Liver (tissue), 3 donors: ENCODE data around the gene URB1.

ENCODE experiments used
- GABPA ChIP-seq, 2 donors: IDR thresholded peaks in 1 of 2; conservative IDR thresholded peaks in 1 of 2; 2 replicates each; pipeline ENCODE4 v1.6.1; 2016; ENCODE audit warnings: antibody characterized with exemption in 2 of 2, mild to moderate bottlenecking in 1 of 2, moderate library complexity in 1 of 2
- JUND ChIP-seq, 2 donors: IDR thresholded peaks; 2 replicates each; pipeline ENCODE4 v1.6.1; 2016; ENCODE audit warnings: antibody characterized with exemption in 2 of 2
- RAD21 ChIP-seq, 2 donors: IDR thresholded peaks; 2 replicates each; pipeline ENCODE4 v1.6.1; 2016; ENCODE audit warnings: antibody characterized with exemption in 2 of 2, mild to moderate bottlenecking in 2 of 2
- SP1 ChIP-seq: IDR thresholded peaks from 2 replicates; pipeline ENCODE4 v1.6.1; 2018; ENCODE audit warnings: antibody characterized with exemption, mild to moderate bottlenecking
- TAF1 ChIP-seq: conservative IDR thresholded peaks from 2 replicates; pipeline ENCODE4 v1.6.1; 2016; ENCODE audit warnings: antibody characterized with exemption, mild to moderate bottlenecking
- YY1 ChIP-seq: IDR thresholded peaks from 2 replicates; pipeline ENCODE4 v1.6.1; 2016; ENCODE audit warnings: antibody characterized with exemption, mild to moderate bottlenecking
- TF ChIP-seq, protein P1 (sequence below): fragments of 150-350 bp; IDR thresholded peaks from 2 replicates; pipeline ENCODE4 v1.5.1; 2017; ENCODE audit warnings: improper control_type of control experiment, low read depth, low read length; ENCODE audit not compliant: missing input control
- TF ChIP-seq, protein P2 (sequence below): IDR thresholded peaks from 2 replicates; pipeline ENCODE4 v1.6.1; 2016; ENCODE audit warnings: antibody characterized with exemption, mild to moderate bottlenecking
- TF ChIP-seq, protein P3 (sequence below): IDR thresholded peaks from 2 replicates; pipeline ENCODE4 v1.6.1; 2016; ENCODE audit warnings: antibody characterized with exemption
- TF ChIP-seq, protein P4 (sequence below): IDR thresholded peaks from 2 replicates; pipeline ENCODE4 v1.6.1; 2016; ENCODE audit warnings: antibody characterized with exemption
- donor health status: healthy.
- donor health status: healthy.

DNA sequence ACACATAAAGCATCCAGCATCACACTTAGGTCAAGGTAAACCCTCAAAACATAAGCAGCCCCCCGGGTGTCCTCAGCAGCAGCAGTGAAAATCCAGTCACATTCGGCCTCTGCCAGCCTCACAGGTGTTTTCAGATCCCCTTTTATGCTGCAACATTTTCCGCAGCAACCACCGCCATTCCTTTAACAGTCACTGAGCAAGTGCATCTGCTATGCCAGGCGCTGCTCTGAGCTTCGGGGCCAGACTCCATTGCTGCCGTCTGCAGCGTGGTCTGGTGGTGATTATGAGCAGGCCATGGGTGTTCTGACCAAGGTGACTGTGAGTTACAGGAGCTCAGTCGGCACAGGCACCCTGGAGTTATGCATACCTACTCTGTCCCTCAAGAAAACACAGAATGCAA lies 4.5 kb downstream of the URB1 start:
- TF ChIP-seq, protein P1, sequence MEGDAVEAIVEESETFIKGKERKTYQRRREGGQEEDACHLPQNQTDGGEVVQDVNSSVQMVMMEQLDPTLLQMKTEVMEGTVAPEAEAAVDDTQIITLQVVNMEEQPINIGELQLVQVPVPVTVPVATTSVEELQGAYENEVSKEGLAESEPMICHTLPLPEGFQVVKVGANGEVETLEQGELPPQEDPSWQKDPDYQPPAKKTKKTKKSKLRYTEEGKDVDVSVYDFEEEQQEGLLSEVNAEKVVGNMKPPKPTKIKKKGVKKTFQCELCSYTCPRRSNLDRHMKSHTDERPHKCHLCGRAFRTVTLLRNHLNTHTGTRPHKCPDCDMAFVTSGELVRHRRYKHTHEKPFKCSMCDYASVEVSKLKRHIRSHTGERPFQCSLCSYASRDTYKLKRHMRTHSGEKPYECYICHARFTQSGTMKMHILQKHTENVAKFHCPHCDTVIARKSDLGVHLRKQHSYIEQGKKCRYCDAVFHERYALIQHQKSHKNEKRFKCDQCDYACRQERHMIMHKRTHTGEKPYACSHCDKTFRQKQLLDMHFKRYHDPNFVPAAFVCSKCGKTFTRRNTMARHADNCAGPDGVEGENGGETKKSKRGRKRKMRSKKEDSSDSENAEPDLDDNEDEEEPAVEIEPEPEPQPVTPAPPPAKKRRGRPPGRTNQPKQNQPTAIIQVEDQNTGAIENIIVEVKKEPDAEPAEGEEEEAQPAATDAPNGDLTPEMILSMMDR: no peak
- TF ChIP-seq YY1 (no peak), SP1 (no peak), TAF1 (no peak), RAD21 (IDR thresholded peaks at IDR 0.05) (no peak), GABPA (IDR thresholded peaks at IDR 0.05 in 1 of 2, conservative IDR thresholded peaks at IDR 0.05 in 1 of 2) (no peak), JUND (IDR thresholded peaks at IDR 0.05) (no peak)
- TF ChIP-seq, protein P2, sequence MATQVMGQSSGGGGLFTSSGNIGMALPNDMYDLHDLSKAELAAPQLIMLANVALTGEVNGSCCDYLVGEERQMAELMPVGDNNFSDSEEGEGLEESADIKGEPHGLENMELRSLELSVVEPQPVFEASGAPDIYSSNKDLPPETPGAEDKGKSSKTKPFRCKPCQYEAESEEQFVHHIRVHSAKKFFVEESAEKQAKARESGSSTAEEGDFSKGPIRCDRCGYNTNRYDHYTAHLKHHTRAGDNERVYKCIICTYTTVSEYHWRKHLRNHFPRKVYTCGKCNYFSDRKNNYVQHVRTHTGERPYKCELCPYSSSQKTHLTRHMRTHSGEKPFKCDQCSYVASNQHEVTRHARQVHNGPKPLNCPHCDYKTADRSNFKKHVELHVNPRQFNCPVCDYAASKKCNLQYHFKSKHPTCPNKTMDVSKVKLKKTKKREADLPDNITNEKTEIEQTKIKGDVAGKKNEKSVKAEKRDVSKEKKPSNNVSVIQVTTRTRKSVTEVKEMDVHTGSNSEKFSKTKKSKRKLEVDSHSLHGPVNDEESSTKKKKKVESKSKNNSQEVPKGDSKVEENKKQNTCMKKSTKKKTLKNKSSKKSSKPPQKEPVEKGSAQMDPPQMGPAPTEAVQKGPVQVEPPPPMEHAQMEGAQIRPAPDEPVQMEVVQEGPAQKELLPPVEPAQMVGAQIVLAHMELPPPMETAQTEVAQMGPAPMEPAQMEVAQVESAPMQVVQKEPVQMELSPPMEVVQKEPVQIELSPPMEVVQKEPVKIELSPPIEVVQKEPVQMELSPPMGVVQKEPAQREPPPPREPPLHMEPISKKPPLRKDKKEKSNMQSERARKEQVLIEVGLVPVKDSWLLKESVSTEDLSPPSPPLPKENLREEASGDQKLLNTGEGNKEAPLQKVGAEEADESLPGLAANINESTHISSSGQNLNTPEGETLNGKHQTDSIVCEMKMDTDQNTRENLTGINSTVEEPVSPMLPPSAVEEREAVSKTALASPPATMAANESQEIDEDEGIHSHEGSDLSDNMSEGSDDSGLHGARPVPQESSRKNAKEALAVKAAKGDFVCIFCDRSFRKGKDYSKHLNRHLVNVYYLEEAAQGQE: no peak
- TF ChIP-seq, protein P3, sequence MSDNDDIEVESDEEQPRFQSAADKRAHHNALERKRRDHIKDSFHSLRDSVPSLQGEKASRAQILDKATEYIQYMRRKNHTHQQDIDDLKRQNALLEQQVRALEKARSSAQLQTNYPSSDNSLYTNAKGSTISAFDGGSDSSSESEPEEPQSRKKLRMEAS: no peak
- TF ChIP-seq, protein P4, sequence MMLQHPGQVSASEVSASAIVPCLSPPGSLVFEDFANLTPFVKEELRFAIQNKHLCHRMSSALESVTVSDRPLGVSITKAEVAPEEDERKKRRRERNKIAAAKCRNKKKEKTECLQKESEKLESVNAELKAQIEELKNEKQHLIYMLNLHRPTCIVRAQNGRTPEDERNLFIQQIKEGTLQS: no peak
